NCI-H2196 (cell line): ENCODE data around the gene MYADML2.
"Not testable (repeated sequence)": the region's sequence is repeated elsewhere in the genome, so short reads cannot be mapped to it uniquely, and the experiment has no call there.

Experiments
- DNase-seq: peaks from one replicate; lab custom pipeline; 2025; ENCODE audit not compliant: unreplicated experiment; lab: John Stamatoyannopoulos, UW

The MYADML2 gene, protein sequence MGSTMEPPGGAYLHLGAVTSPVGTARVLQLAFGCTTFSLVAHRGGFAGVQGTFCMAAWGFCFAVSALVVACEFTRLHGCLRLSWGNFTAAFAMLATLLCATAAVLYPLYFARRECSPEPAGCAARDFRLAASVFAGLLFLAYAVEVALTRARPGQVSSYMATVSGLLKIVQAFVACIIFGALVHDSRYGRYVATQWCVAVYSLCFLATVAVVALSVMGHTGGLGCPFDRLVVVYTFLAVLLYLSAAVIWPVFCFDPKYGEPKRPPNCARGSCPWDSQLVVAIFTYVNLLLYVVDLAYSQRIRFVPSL

DNA sequence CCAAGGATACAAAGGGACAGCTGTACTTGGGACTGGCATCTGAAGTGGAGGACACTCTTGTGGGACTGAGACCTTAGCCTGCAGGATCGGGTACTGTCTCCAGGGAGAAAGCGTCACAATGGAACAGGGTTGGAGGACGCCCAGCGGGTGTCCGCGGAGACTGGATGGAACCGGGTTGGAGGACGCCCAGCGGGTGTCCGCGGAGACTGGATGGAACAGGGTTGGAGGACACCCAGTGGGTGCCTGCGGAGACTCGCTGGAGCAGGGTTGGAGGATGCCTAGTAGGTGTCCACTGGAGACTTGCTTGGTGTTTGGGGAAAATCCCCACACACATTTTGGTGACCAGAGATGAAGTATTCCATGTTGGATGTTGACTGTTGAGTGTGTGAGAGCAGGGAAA, at the start of gene MYADML2:
MYADML2 (minus strand) TSS at position 45 of the 400 bp plus-strand sequence. CDS start 5,492 bp downstream, outside the sequence.
- no peak for DNase-seq

DNA sequence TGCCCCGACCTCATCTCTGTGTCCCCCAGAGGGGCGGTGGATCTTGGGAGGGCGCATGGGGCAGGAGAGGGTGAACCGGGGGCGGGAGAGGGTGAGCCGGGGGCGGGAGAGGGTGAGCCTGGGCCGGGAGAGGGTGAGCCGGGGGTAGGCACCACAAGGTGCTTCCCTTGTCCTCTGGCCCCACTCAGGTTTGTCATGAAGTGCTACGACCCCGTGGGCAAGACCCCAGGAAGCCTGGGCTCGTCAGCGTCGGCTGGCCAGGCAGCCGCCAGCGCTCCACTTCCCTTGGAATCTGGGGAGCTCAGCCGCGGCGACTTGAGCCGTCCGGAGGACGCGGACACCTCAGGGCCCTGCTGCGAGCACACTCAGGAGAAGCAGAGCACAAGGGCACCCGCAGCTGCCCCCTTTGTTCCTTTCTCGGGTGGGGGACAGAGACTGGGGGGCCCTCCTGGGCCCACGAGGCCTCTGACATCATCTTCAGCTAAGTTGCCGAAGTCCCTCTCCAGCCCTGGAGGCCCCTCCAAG, 49.3 kb upstream of the MYADML2 start:
- DNase-seq = no peak

DNA sequence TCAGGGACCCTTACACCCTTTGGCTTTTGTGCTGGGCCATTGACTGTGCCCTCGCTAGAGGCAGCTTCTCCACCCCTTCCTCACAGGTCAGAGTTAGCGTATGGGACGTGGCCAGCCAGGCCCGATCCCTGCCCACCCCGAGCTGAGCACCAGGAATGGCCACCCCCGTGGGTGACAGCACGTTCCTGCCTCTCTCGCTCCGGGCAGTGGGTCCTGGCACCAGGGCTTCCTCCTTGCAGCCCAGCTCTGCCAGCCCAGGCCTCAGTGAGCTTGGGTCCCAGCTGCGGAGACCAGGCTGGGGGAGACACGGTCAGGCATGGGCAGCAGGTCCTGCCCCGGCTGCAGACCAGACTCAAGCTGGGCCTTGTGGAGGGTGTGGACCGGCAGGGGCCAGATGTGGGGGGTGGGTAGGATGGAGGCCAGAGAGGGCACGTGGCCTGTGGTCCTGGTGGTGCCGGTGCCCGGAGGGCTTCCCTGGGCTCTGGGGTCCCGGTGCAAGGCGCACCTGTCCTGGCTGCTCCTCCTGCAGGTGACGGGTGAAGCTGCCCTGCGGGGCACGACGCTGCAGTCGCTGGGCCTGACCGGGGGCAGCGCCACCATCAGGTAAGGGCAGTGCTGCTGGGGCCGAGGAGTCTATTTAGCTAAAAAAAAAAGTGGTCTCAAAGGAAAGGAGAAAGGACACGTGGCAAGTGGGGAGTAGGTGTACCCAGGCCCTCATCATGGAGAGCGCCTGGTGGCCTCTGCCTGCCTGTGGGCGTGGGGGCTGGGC, 48.6 kb upstream of the MYADML2 start:
- DNase-seq = no peak

DNA sequence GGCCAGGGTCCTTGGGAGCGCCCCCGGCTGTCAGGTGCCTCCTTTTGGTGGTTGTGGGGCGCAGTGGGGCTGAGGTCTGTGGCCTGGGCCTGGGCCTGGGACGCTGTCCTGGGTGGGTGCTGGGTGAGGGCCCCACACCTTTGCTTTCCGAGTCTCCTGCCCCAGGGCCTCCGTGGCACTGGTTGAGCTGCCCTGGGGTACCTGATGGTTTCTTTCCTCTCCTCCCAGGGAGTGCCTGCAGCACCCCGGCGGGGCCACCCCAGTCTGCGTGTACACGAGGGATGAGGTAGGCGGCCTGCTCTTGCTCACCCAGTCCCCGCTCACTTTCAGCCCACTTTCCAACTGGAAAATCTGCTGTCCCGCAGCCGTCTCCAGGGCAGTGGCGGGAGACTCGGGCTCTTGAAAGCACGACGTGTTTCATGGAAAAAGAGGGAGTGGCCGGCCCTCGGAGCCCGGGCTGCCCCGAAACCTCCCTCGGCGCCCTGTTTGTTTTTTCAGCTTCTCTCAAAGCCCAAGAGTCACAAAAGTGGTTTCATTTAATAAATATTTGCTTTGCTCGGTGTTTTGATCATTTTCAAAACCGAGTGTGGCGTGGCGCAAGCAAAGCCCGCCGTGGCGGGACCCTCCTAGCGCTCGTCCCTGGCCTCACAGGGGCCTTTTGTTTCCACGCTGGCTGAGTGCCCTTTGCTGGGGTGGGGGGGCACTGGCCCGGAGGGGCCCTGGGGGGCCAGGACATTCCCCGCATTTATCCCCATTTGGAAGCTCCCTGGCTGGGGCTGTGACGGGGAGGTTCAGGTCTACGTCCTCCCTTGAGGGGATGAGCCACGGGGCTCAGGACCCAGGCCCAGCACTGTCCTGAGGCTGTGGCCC, 47.8 kb upstream of the MYADML2 start:
- no peak for DNase-seq

DNA sequence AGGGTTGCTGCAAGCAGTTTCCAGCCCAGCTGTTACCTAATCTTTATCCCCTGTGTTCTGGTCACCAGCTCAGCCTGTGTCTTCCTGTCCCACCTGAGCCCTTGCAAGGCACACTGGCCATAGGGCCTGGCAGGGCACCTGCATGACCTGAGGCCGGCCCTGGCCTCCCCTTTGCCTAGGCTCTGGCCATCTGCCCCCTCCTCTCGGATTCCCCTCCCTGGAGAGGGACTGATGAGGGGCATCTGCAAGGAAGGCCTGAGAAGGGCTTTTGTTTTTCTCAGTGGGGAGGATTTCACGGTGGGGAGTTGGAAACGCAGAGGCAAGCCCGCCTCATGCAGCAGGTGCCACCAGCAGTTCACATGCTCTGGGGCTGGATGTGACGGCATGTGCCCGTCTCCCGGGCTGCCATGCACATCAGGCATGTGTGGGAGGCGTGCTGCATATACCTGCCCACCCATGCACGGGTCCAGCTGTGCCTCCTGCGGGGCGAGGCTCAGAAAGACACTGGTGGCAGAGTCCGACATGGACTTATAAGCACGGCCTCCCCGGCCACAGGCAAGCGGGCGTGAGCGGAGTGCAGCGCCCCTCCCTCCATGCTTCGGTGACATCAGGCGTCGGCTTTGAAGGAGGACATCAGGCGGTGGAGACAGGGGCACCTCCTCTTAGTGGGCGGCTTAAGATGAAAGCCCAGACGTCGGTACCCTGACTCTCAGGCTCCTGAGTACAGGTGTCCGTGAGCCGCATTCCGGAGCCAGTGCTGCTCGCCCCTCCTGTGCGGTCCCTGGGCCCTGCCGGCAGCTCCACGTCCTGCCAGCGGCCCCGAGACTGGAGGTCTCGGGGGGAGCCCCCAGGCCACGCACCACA, 46.9 kb upstream of the MYADML2 start:
- no peak for DNase-seq

DNA sequence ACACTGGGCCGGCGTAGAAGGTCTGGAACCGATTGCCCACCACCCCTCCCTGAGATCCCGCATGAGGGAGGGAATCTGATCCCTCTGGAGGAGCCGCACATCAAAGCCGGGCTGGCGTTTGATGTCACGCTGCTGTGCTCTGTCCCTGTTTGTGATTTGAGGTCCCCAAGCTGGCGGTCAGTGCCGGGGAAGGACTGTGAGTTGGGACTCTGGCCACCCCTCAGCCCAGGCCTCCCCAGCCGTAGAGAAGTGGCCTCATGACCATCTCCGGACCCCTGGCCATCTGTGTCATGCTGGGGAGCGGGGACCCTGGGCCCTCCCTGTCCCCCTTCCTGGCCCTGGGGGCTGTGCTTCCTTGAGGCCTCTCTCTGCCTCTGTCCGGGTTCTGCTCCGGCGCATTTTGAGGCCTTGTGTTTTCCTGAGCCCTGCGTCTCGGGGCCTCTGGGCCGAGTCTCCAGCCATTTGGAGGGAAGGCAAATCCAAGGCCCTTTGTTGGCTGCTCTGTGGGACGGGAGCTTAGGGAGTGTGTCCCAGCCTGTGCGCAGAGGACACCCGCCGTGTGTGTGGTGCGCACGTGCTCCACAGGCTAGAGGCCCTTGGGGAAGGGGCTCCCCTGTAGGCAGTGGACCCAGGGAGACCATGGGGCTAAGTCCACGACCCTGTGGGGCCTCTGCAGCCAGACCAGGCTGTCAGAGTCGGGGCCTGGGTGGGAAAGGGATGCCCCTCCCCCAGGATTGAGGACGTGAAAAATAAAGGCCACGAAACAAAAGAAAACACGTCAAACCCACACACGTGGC, 45.5 kb upstream of the MYADML2 start:
- DNase-seq = no peak

DNA sequence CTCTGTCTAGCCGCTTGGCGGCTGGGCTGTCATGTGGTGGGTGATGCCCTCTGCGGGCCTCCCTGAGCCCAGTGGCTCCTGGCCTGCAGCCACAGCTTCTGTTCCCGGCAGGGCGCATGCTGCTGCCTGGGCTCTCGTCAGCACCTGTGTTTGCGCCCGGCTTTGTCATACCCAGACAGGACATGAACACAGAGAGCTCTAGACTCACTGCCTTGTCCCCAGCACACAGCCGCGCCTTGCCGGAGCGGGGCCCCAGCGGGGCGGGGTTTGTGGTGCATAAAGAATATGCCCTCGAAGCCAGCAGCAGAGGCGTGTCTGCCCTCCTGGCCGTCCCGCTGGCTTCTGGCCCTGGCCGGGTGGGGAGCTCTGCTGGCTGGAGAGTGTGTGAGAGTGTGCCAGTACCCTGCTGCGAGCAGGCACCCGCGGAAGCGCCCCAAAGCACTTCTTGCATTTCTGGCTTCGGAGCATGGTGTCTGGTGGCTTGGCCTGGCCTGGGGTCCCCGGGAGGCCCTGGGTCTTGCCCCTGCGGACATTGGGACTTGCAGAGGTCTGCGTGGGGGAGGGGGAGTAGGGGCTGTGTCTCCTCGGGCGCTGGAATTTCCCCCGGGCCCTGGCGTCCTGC, 44.8 kb upstream of the MYADML2 start:
- peak; percentile 98 for DNase-seq

DNA sequence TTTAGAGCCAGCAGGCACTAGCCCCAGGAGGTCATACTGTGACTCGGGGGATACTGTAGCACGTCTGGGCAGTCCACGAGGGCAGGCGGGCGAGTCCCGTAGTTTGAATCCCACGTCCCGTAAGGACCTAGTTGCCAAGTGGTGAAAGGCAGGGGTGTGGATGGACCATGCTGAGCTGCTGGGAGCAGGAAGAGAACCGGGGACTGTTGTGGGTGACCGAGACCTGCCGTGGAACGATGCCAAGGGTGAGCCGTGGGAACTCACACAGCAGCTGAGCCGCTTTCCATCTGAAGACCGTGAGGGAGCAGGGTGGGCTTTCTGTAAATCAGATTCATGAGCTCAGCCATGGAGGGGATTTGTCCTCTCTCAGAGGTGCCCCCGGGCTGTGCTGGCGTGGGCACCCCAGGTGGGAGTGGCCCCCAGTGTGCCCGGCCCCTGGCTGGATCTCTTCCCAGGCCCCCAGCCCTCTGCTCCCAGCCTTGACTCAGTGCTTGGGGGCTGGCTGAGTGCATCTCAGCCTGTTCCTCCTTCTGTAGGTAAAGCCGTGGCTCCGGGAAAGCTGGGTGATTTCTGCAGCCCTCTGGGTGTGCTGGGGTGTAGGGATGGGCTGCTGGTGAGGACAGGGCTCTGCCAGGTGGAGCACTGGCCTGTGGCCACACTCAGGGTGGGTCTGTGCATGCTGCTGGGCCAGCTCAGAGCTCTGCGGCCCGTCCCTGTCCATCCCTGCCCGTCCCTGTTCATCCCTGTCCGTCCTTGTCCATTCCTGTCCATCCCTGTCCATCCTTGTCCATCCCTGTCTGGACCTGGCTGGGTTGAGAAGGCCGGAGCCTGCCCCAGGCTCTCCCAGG, 44.0 kb upstream of the MYADML2 start:
- no peak for DNase-seq

DNA sequence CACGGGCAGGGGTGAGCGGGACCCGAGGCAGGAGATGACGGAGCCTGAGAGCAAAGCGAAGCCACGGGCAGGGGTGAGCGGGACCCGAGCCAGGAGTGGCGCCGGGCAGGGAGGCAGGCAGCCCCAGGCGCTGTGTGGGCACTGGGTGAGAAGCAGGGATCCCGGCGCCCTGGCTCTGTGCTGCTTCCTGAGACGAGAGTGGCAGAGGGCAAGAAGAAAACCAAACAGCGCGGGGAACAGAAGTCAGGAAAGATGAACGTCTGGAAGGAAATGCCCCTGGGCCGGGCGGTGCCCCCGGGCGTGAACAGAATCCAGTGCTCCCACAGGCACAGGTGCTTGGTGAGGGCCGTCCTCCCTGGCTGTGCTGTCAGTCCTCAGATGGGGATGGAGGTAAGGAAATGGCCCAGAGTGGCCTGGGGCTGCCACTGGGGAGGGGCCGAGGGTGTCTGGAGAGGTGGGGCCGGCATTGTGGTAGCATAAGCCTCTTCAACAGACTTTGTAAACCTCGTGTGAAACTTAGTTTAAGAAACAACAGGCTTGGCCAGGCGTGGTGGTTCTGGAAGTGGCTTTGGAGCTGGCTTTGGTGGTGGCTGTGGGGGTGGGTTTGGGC, 40.2 kb upstream of the MYADML2 start:
- no peak for DNase-seq

DNA sequence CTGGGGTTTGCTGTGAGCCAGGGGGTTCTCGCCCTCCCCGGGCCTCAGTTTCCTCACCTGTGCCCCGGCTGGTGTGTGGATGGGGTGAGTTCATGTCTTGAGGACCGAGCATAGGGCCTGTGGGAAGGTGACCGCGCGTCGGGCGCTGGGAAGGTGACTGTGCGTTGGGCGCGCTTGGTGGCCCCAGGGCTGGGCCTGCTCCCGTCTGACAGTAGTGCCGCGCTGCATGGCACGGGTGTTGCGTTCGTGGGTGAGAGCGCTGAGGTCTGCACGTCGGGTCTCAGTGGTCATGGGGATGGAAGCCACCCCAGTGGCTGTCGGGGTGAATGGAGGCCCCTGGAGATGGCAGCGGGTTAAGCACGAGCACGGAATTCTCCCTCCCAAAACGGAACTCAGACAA, 39.6 kb upstream of the MYADML2 start:
- no peak for DNase-seq

DNA sequence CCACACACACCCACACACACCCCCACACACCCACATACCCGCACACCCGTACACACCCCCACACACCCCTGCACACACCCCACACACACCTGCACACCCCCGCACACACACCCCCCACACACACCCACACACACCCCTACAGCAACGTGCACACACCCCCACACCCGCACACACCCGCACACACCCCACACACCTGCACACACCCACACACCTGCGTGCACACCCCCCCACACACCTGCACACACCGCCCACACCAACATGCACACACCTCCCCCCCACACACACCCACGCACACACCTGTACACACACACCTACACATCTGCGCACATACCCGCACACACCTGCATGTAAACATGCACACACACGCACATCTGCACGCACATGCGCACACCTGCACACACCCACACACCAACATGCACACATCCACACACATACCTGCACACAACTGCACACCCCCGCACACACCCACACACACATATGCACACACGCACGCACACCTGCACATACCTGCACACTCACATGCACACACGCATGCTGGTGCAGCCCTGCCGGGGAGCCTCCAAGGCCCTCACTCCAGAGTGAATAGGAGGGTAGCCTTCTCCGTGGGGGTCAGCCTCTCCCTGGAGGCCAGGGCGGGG, 37.9 kb upstream of the MYADML2 start:
- no peak for DNase-seq

DNA sequence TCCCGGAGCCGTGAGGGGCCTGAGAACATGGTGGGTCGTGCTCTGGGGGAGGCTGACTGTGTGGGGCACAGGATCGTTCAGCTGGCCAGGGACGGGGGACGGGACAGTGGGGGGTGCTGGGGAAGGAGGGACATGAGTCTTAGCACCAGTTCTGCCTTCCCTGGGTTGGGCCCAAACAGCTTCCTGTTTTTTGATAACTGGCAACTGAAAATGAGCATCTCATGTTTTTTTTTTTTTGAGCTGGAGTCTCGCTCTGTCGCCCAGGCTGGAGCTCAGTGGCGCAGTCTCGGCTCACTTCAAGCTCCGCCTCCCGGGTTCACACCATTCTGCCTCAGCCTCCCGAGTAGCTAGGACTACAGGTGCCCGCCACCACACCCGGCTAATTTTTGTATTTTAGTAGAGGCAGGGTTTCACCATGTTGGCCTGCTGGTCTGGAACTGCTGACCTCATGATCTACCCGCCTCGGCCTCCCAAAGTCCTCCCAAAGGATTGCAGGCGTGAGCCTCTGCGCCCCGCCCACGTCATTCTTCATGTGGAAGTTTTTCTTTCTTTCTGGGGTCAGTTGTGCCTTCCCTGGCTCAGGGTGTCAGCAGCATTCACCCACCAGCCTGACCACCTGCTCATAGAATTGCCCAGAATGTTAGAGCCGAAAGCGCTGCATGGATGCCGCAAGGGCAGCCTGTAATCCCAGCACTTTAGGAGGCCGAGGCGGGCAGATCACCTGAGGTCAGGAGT, 36.8 kb upstream of the MYADML2 start:
- DNase-seq = no peak

DNA sequence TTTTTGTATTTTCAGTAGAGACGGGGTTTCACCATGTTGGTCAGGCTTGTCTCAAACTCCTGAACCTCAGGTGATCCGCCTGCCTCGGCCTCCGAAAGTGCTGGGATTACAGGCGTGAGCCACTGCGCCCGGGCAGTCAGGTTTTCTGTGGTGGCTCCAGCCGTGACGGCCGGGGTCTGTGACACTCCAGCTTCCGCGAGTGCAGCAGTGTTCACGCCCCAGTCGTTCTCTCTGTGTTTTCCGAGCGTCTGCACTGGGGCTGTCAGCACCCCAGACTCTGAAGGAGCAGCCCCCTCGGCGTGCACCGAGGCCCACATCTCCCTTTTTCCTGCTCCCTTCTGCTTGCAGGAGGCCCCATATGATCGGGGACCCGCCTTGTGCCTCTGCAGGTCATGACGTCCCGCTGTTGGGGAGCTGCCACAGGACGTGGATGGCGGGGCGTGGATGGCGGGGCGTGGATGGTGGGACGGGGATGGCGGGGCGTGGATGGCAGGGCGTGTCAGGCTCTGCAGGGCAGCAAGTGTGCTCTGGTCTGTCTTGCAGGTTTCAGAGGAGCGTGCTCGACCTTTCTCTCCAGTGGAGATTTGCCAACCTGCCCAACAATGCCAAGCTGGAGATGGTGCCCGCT, 36.1 kb upstream of the MYADML2 start:
- no peak for DNase-seq

DNA sequence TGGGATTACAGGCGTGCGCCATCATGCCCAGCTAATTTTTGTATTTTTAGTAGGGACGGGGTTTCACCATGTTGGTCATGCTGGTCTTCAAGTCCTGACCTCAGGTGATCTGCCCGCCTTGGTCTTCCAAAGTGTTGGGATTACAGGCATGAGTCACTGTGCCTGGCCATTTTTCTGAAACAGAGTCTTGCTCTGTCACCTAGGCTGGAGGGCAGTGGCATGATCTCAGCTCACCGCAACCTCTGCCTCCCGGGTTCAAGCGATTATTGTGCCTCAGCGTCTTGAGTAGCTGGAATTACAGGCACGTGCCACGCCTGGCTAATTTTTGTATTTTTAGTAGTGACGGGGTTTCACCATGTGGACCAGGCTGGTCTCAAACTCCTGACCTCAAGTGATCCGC, 34.5 kb upstream of the MYADML2 start:
- DNase-seq = not testable (repeated sequence)

DNA sequence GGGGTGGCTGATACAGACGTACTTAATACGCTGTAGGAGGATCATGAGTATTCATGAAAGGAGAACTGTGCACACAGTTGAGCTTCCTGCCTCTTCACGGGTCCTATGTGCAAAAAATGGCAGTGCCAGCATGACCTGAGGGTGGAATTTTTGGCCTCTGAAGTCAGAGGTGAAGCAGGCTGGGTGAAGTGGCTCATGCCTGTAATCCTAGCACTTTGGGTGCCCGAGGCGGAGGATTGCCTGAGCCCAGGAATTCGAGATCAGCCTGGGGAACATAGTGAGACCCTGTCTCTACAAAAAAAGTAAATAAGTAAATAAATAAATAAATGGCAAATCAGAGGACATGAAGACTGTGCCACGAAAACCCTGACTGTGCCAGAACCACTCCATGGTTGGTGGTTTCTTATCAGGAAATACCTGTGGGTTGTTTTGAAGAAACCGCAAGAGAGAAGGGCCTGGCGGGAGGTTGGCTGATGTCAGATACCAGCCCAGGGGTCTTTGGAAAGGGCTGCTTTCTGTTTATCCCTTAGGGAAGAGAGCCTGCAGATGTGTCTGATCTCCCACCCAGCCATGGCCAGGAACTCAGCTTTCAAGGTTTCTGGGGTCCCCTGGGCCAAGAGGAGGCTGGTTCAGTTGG, 33.8 kb upstream of the MYADML2 start:
- DNase-seq = no peak

DNA sequence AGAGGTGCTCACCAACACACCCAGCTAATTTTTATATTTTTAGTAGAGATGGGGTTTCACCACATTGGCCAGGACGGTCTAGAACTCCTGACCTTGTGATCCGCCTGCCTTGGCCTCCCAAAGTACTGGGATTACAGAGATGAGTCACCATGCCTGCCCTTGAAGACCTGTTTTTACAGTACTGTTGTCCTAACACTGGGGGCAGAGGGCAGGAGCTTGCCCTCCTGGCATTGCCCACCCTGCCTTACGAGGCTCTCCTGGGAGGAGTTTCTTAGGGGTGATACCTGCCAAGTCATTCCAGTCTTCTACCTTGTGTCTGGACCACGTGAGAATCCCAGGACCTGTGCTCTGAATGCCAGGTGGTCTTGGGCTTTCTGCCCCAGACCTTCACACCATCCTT, 33.1 kb upstream of the MYADML2 start:
- DNase-seq = no peak
